H9 (cell line): ENCODE results near the gene MED9. TPM values are rescaled to one million over a fixed set of nuclear protein-coding genes. Genes with fewer than 3 reads are reported as not detected.

ENCODE experiments used
- DNase-seq: peaks from one replicate; pipeline ENCODE4 v3.0.0-alpha.2; 2017
- H2AFZ ChIP-seq: one replicate; pipeline ENCODE4 v1.6.1; 2013; ENCODE audit warnings: mild to moderate bottlenecking, low read length, control low read depth, moderate library complexity
- H2AK5ac ChIP-seq: 2 replicates; pipeline ENCODE4 v1.6.1; 2013; ENCODE audit warnings: low read length, control low read depth, mixed read lengths; ENCODE audit not compliant: insufficient read length
- H2BK120ac ChIP-seq: one replicate; pipeline ENCODE4 v1.6.1; 2013; ENCODE audit warnings: low read depth, mild to moderate bottlenecking, low read length, control low read depth, inconsistent platforms; ENCODE audit not compliant: poor library complexity, severe bottlenecking
- H2BK12ac ChIP-seq: 2 replicates; pipeline ENCODE4 v1.6.1; 2013; ENCODE audit warnings: low read length, control low read depth, mixed read lengths, low read depth; ENCODE audit not compliant: insufficient read length
- H2BK15ac ChIP-seq: 2 replicates; pipeline ENCODE4 v1.6.1; 2013; ENCODE audit warnings: low read depth, low read length, control low read depth
- H2BK20ac ChIP-seq: one replicate; pipeline ENCODE4 v1.6.1; 2013; ENCODE audit warnings: low read depth, mild to moderate bottlenecking, low read length, control low read depth, inconsistent platforms; ENCODE audit not compliant: poor library complexity, severe bottlenecking
- H2BK5ac ChIP-seq: 2 replicates; pipeline ENCODE4 v1.6.1; 2013; ENCODE audit warnings: low read length, control low read depth, mixed read lengths; ENCODE audit not compliant: insufficient read length
- H3K14ac ChIP-seq: 2 replicates; pipeline ENCODE4 v1.6.1; 2013; ENCODE audit warnings: low read length, control low read depth; ENCODE audit not compliant: insufficient read depth
- H3K18ac ChIP-seq: 2 replicates; pipeline ENCODE4 v1.6.1; 2013; ENCODE audit warnings: low read depth, mild to moderate bottlenecking, mixed read lengths, low read length, control low read depth; ENCODE audit not compliant: insufficient read length
- H3K23ac ChIP-seq: 2 replicates; pipeline ENCODE4 v1.6.1; 2013; ENCODE audit warnings: low read length, control low read depth, mixed read lengths, low read depth; ENCODE audit not compliant: insufficient read length
- H3K23me2 ChIP-seq: 2 replicates; pipeline ENCODE4 v1.6.1; 2013; ENCODE audit warnings: low read depth, mild to moderate bottlenecking, mixed read lengths, low read length, control low read depth; ENCODE audit not compliant: insufficient read length, poor library complexity, severe bottlenecking
- H3K27ac ChIP-seq: 2 replicates; pipeline ENCODE4 v1.5.1; 2013; ENCODE audit warnings: low read length, control low read depth, mixed read lengths, low read depth; ENCODE audit not compliant: insufficient read length
- H3K27me3 ChIP-seq: 2 replicates; pipeline ENCODE4 v1.6.1; 2013; ENCODE audit warnings: low read length, control low read depth, inconsistent platforms; ENCODE audit not compliant: insufficient read depth
- H3K4ac ChIP-seq: 2 replicates; pipeline ENCODE4 v1.6.1; 2013; ENCODE audit warnings: low read depth, mild to moderate bottlenecking, control low read depth, inconsistent platforms, low read length, moderate library complexity
- H3K4me1 ChIP-seq: 2 replicates; pipeline ENCODE4 v1.6.1; 2013; ENCODE audit warnings: low read length, control low read depth, inconsistent platforms; ENCODE audit not compliant: insufficient read depth
- H3K4me2 ChIP-seq: 2 replicates; pipeline ENCODE4 v1.6.1; 2013; ENCODE audit warnings: low read length, control low read depth, mixed read lengths; ENCODE audit not compliant: insufficient read length, insufficient read depth
- H3K56ac ChIP-seq: 2 replicates; pipeline ENCODE4 v1.6.1; 2013; ENCODE audit warnings: low read depth, mild to moderate bottlenecking, mixed read lengths, low read length, control low read depth; ENCODE audit not compliant: insufficient read length
- H3K79me1 ChIP-seq: 2 replicates; pipeline ENCODE4 v1.6.1; 2013; ENCODE audit warnings: low read depth, mild to moderate bottlenecking, moderate library complexity, low read length, control low read depth, inconsistent platforms; ENCODE audit not compliant: insufficient read depth, poor library complexity, severe bottlenecking
- H3K79me2 ChIP-seq: 2 replicates; pipeline ENCODE4 v1.6.1; 2013; ENCODE audit warnings: low read length, control low read depth, inconsistent platforms; ENCODE audit not compliant: insufficient read depth
- H3K9ac ChIP-seq: 2 replicates; pipeline ENCODE4 v1.6.1; 2013; ENCODE audit warnings: low read length, control low read depth, mixed read lengths; ENCODE audit not compliant: insufficient read length; ENCODE audit errors: extremely low read depth
- H3K9me3 ChIP-seq: one replicate; pipeline ENCODE4 v1.6.1; 2013; ENCODE audit warnings: low read depth, low read length, inconsistent platforms; ENCODE audit not compliant: control insufficient read depth
- H3T11ph ChIP-seq: one replicate; pipeline ENCODE4 v1.6.1; 2013; ENCODE audit warnings: mild to moderate bottlenecking, low read length, control low read depth, inconsistent platforms
- H4K20me1 ChIP-seq: one replicate; pipeline ENCODE4 v1.6.1; 2013; ENCODE audit not compliant: control insufficient read depth, insufficient read length, insufficient read depth
- H4K5ac ChIP-seq: 2 replicates; pipeline ENCODE4 v1.6.1; 2013; ENCODE audit warnings: low read depth, mild to moderate bottlenecking, mixed read lengths, low read length, control low read depth; ENCODE audit not compliant: insufficient read length
- H4K8ac ChIP-seq: replicated peaks from 2 replicates; pipeline ENCODE4 v1.6.1; 2013; ENCODE audit warnings: low read length, control low read depth, mixed read lengths, low read depth; ENCODE audit not compliant: insufficient read length
- H4K91ac ChIP-seq: 2 replicates; pipeline ENCODE4 v1.6.1; 2013; ENCODE audit warnings: low read depth, mild to moderate bottlenecking, moderate library complexity, mixed read lengths, low read length, control low read depth; ENCODE audit not compliant: insufficient read length
- H3K27ac Mint-ChIP-seq, 3 experiments: 2 replicates in 2 of 3; 3 replicates in 1 of 3; pipeline ENCODE4 v1.8.0; 2020 to 2021; ENCODE audit warnings: mixed read lengths in 3 of 3, mild to moderate bottlenecking in 1 of 3, moderate library complexity in 1 of 3
- H3K27me3 Mint-ChIP-seq: 2 replicates; pipeline ENCODE4 v1.8.0; 2021; ENCODE audit warnings: low read depth, mild to moderate bottlenecking, moderate library complexity, mixed read lengths
- H3K36me3 Mint-ChIP-seq, 3 experiments: 2 replicates in 2 of 3; 3 replicates in 1 of 3; pipeline ENCODE4 v1.8.0; 2020 to 2021; ENCODE audit warnings: low read depth in 3 of 3, mixed read lengths in 3 of 3; ENCODE audit not compliant: insufficient read depth in 1 of 3
- H3K4me1 Mint-ChIP-seq, 2 experiments: 2 replicates each; pipeline ENCODE4 v1.8.0; 2020; ENCODE audit warnings: mixed read lengths in 2 of 2
- H3K4me3 Mint-ChIP-seq, 2 experiments: 2 replicates in 1 of 2; 3 replicates in 1 of 2; pipeline ENCODE4 v1.8.0; 2020 to 2021; ENCODE audit warnings: mild to moderate bottlenecking in 2 of 2, mixed read lengths in 2 of 2, moderate library complexity in 1 of 2
- H3K9me3 Mint-ChIP-seq, 2 experiments: 2 replicates in 1 of 2; 3 replicates in 1 of 2; pipeline ENCODE4 v1.8.0; 2020; ENCODE audit warnings: mild to moderate bottlenecking in 2 of 2, mixed read lengths in 2 of 2, moderate library complexity in 1 of 2
- CTCF ChIP-seq: fragments of 200-600 bp; sonication (generic); conservative IDR thresholded peaks from 3 replicates; pipeline ENCODE4 v1.8.0; 2021; ENCODE audit warnings: antibody characterized with exemption, mild to moderate bottlenecking
- WGBS: extraction: QIAGEN DNeasy Blood & Tissue Kit; methylation state at CpG from one replicate; pipeline ENCODE4 v1.1.7; 2013; ENCODE audit warnings: missing lambda C conversion rate, low lambda C conversion rate, mixed read lengths; ENCODE audit not compliant: insufficient read length; ENCODE audit errors: extremely low coverage; 5-methylcytosine and 5-hydroxymethylcytosine counted together
- total RNA-seq: library from RNA; stranded (reverse); gene quantifications from 2 replicates; pipeline ENCODE4 v1.2.1, GENCODE V29; 2021

The MED9 gene
- total RNA-seq, 1 experiment from 2014 or later: 20.0 TPM

- Histone ChIP-seq H2BK120ac (no peak overlapping the region), H3K27me3 (no peaks in the 10 kb centered on the region), H4K20me1 (no peaks in the 10 kb centered on the region), H4K91ac (no peak overlapping the region), H4K8ac (no peak overlapping the region), H3K14ac (no peak overlapping the region), H3K18ac (no peak overlapping the region), H2BK12ac (no peak overlapping the region), H3K79me2 (no peaks in the 10 kb centered on the region), H2AFZ (no peak overlapping the region), H3K4ac (no peak overlapping the region), H2AK5ac (no peak overlapping the region), H3K9me3 (no peaks in the 10 kb centered on the region), H3K4me1 (no peaks in the 10 kb centered on the region), H3K23ac (no peak overlapping the region), H3K4me2 (no peak overlapping the region), H3K27ac (no peak overlapping the region), H3K79me1 (no peaks in the 10 kb centered on the region), H3K56ac (no peak overlapping the region), H2BK5ac (no peak overlapping the region), H3T11ph (no peak overlapping the region), H2BK20ac (no peak overlapping the region), H4K5ac (no peak overlapping the region), H2BK15ac (no peak overlapping the region), H3K23me2 (no peaks in the 10 kb centered on the region), H3K9ac (no peak overlapping the region)
- Mint-ChIP-seq H3K9me3 (no peaks in the 10 kb centered on the region), H3K4me1 (no peaks in the 10 kb centered on the region), H3K27ac (no peak overlapping the region; a peak in 1 of 7 replicates), H3K4me3 (no peak overlapping the region), H3K27me3 (peaks cover 40% of the 10 kb centered on the region), H3K36me3 (no peaks in the 10 kb centered on the region)
- no peak for TF ChIP-seq CTCF
- no CpG with 5 or more reads among the region's 5 CpGs for WGBS
- DNase-seq: no peak
Observed at GRCh38 chr17:17466511-17466910, 10.3 kb upstream of the MED9 start.
